GM20000 (cell line): ENCODE results near the gene ATG12.

Experiments
- DNase-seq: peaks from one replicate; pipeline ENCODE4 v3.0.0; 2012; ENCODE audit warnings: low spot score
- TF ChIP-seq, protein P1 (sequence below): IDR thresholded peaks from 2 replicates; pipeline ENCODE4 v1.5.1; 2012; ENCODE audit warnings: mild to moderate bottlenecking, control low read depth; ENCODE audit errors: extremely low read depth, missing control alignments

ATG12 gene

GRCh38 chr5:115785381-115786065 is 55.8 kb downstream of the ATG12 start:
- no peak for DNase-seq
- TF ChIP-seq, protein P1, sequence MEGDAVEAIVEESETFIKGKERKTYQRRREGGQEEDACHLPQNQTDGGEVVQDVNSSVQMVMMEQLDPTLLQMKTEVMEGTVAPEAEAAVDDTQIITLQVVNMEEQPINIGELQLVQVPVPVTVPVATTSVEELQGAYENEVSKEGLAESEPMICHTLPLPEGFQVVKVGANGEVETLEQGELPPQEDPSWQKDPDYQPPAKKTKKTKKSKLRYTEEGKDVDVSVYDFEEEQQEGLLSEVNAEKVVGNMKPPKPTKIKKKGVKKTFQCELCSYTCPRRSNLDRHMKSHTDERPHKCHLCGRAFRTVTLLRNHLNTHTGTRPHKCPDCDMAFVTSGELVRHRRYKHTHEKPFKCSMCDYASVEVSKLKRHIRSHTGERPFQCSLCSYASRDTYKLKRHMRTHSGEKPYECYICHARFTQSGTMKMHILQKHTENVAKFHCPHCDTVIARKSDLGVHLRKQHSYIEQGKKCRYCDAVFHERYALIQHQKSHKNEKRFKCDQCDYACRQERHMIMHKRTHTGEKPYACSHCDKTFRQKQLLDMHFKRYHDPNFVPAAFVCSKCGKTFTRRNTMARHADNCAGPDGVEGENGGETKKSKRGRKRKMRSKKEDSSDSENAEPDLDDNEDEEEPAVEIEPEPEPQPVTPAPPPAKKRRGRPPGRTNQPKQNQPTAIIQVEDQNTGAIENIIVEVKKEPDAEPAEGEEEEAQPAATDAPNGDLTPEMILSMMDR = no peak

- TF ChIP-seq, protein P1 = no peak
- no peak for DNase-seq
These were observed 62.9 kb downstream of the ATG12 start for GRCh38 chr5:115778417-115778816.
